ENCODE measurements around the gene CD248.
"Not testable (repeated sequence)": the region's sequence is repeated elsewhere in the genome, so short reads cannot be mapped to it uniquely, and the experiment has no call there.

The CD248 gene

GRCh38 chr11:66326261-66327111, 9.6 kb upstream of the CD248 start:
- no peak for DNase-seq (ENCODE audit: low read depth)
- H3K4me3 ChIP-seq (ENCODE audit: low read depth, low read length) = no peak overlapping the region

GRCh38 chr11:66325263-66325671, 8.4 kb upstream of the CD248 start:
- TF ChIP-seq CTCF (IDR thresholded peaks at IDR 0.05; ENCODE audit: low read depth, low read length, missing control alignments) = no peak
- DNase-seq (ENCODE audit: low read depth) = no peak

More at GRCh38 chr11:66326261-66327111, 9.6 kb upstream of the CD248 start:
- no peak for TF ChIP-seq CTCF (IDR thresholded peaks at IDR 0.05; ENCODE audit: low read depth, low read length, missing control alignments)

GRCh38 chr11:66324664-66325063, 7.8 kb upstream of the CD248 start:
- no peak overlapping the region for H3K4me3 ChIP-seq (ENCODE audit: low read depth, low read length)
- TF ChIP-seq CTCF (IDR thresholded peaks at IDR 0.05; ENCODE audit: low read depth, low read length, missing control alignments) = no peak
- no peak for DNase-seq (ENCODE audit: low read depth)

More at GRCh38 chr11:66325263-66325671, 8.4 kb upstream of the CD248 start:
- H3K4me3 ChIP-seq (ENCODE audit: low read depth, low read length) = no peak overlapping the region

- TF ChIP-seq CTCF (IDR thresholded peaks at IDR 0.05; ENCODE audit: low read depth, low read length, missing control alignments) = no peak
- no peak for DNase-seq (ENCODE audit: low read depth)
- no peak overlapping the region for H3K4me3 ChIP-seq (ENCODE audit: low read depth, low read length)
Observed at GRCh38 chr11:66323684-66324083, 6.8 kb upstream of the CD248 start.

- no peak for DNase-seq (ENCODE audit: low read depth)
- no peak overlapping the region for H3K4me3 ChIP-seq (ENCODE audit: low read depth, low read length)
- no peak for TF ChIP-seq CTCF (IDR thresholded peaks at IDR 0.05; ENCODE audit: low read depth, low read length, missing control alignments)
Observed at GRCh38 chr11:66322732-66323427, 6.0 kb upstream of the CD248 start.

- DNase-seq (ENCODE audit: low read depth) = no peak
- TF ChIP-seq CTCF (IDR thresholded peaks at IDR 0.05; ENCODE audit: low read depth, low read length, missing control alignments) = no peak
- H3K4me3 ChIP-seq (ENCODE audit: low read depth, low read length) = no peak overlapping the region
Observed at GRCh38 chr11:66321606-66322005, 4.8 kb upstream of the CD248 start.

- H3K4me3 ChIP-seq (ENCODE audit: low read depth, low read length); DNase-seq (ENCODE audit: low read depth): not testable (repeated sequence)
Observed at GRCh38 chr11:66320748-66321147, 3.9 kb upstream of the CD248 start.

GRCh38 chr11:66320289-66320688, 3.4 kb upstream of the CD248 start:
- not testable (repeated sequence) for H3K4me3 ChIP-seq (ENCODE audit: low read depth, low read length); DNase-seq (ENCODE audit: low read depth)
